LoVo (cell line): ENCODE measurements around the gene CYFIP2.
A peak's percentile ranks its signal among the peaks of the same experiment; 100 is the strongest.

ENCODE experiments used
- DNase-seq: peaks from one replicate; pipeline ENCODE4 v3.0.0-alpha.2; 2016; ENCODE audit warnings: low spot score

Gene CYFIP2

DNA sequence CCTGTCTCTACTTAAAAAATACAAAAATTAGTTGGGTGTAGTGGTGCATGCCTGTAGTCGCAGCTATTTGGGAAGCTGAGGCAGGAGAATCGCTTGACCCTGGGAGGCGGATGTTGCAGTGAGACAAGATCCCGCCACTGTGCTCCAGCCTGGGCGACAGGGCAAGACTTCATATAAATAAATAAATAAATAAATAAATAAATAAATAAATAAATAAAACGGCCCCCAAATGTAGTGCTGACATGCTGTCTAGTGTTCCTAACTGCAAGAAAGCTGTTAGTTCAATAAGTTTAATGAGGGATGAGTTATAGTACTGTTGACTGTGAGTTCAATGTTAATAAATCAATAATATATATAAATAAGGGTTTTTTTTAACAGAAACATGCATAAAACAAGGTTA, 7.5 kb upstream of the CYFIP2 start:
- no peak for DNase-seq

DNA sequence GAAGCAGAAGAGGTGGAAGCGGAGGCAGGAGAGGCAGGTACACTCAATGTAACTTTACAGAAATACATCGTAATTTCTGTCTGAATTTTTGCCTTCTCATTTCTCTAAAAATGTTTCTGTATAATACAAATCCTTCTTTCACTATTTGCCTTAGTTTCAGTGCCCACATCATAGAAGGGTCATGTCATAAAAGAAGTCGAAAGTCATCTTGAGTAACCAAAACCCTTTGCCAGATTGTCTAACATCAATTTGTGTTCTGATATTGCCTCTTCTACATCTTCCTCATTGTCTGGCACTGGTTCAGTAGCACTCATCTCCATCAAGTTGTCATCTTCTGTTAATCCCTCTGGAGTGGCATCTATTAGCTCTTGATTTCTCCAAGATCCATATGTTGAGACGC, 6.2 kb upstream of the CYFIP2 start:
- no peak for DNase-seq

DNA sequence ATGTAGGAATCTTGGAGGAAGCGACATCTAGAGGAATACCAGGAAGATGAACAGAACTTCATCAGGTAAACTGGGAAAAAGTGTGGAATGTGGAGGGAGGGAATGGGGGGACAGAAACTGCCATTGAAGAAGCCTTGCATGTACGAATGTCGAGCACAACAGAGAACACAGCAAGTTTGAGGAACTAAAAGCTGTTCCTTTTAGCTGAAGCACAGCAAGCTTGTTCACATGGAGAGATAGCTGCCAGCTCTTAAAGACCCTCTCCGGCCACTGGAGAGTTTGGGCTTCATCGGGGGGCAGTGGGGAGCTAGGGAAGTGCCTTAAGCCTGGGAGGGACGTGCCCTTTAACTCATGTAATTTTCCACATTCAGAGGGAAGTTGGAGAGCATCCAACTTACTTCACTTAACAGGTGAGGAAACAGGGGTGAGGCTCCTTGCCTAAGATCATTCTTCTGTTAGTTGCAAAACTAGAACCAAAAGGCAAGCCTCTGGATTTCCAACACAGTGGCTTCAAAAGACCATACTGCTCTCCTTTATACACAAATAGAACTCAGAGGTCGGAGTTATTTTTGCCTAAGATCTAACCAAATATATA, 2.3 kb upstream of the CYFIP2 start:
- no peak for DNase-seq

DNA sequence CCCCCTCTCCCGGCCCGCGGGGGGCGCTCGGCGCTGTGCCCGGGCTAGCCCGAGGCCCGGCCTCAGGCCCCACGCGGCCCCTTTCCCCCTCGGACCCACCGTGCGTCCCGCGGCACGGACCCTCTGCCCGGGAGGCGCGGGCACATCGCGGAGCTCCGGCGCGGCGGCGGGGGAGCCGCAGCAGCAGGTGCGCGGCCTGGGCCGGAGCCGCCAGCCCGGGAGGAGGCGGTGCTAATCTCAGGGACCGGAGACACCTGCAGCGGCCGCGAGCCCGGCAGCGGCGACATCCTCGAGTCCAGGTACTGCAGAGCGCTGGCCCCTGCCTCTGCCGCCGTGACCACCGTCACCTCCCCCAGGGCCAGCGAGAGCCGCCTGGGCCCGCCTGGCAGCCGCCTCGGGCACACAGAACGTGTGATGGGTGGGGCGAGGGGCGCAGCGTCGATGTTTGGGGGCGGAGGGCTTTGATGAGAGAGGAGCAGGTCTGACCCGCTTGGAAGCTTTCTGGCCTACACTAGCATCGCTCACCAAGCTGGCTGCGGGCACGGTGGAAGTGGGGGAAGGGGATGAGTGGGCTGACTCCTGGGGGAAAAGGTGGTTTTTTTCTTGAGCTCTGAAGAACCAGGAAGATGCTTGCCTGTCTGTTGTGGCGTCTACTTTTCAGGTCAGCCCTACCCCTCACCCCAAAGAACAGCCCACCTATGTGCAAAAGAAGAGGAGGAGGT, 524 bp downstream of the CYFIP2 start:
- peak; percentile 33 for DNase-seq

DNA sequence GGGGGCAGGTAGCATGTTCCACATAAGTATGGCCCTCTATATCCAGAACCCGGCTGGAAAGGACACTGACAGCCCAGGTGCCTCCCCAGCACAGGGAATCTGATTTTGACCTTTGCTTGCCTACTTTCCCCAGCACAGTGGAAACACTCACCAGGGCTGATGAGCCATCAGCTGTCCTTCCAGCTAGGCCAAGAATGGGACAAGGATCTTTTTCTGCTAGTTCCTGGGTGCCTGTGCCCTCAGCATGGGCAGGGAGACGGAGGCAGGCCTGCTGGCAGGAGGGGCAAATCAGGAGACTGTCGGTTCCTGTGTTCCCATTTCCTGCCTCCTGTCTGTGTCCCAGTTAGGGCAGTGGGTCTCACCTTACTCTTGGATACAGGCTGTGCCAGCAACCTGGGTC, 1.1 kb downstream of the CYFIP2 start:
- DNase-seq: no peak

DNA sequence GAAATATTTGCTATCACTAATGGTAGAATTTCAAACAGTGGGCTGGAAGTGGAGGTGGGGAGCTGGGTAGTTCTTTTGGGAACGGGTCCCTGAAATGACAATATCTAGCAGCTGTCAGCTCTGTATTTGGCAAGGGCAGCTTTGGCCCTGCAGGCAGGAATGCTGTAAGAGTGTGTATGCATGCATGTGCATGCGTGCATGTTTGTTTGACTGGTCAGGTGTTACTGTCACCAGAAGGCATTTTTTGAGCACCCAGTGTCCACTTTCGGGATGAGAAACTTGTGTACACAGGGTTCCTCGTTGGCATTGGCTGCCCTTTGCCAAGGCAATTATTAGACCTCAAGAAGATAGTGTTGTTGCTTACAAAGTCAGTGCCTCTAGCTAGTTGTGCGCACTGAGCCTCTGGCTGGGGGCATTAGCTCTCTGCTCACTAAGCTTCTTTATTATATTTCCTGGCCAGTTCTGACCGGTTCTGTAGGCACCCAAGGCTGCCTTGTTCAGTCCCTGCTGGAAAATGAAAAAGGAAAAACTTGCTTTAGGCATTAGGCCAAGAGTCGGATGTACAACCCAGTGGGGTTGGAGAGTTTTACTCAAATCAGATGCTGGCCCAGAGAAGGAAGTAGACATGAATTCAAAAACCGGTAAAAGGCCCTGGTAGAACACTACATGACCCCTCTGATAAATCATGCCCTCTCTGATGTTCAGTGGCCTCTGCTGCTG, 2.0 kb downstream of the CYFIP2 start:
- no peak for DNase-seq

DNA sequence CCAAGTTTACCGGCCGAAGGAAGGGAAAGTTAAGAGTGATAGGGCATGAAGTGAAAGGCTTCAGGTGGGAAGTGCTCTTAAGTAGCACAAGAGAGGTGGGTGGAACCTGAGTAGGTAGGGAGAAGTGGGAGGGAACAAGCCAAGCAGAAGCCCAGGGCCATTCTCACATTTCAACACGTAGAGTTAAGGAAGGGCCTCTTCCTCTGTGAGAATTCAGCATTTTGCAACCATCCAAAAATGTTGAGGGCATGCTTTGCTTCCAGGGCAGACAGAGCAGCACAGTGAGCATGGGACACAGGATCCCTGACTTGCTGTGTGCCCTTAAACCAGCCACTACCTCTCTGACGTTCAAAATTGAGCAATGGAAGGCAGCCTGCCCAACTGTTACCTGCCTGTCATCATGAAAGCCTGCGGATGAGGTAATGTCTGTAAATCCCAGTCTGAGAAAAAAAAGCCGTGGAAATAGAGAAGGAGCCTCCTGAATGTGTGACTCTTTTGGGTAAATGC, 3.3 kb downstream of the CYFIP2 start:
- no peak for DNase-seq

DNA sequence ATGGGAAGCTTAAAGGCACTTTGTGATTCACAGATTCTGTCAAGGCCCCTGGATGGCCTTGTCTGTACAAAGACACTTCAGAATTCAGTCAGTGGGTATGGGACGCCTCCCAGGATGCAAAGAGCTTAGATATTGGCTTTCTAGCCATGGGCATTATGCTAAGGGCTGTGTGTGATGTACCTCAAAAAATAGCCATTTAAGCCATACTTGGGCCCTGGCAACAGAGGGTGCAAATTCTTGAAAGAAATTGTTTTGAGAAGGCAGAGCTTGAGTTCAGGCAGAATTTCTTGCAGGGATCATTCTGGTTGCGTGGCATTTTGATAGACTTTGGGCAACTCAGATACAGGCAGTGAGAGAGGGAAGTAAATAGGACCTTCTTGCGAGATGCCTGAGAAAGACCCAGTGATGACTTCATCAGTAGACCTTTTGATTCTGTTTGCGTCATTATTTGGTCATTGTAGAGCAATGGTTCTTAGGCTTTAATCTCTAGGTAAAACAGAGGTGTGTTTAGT, 3.9 kb downstream of the CYFIP2 start:
- no peak for DNase-seq

DNA sequence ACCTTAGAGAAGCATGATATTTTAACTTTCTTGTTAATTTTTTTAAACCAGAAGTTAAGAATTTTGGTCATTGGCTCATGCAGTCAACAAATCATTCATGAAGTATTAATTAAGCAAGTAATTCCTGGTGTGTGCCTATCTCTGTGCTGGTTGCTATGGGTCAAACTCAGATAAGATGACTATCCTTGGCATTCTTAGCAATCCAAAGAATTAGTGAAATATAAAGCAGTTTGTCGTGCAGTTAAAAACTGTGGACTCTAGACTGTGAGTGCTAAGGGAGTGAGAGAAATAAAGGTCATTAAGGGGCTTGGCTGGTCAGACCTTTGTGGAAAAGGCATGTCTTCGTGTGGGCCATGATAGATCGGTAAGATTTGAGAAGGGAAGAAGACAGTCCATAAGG, 4.8 kb downstream of the CYFIP2 start:
- DNase-seq: no peak

DNA sequence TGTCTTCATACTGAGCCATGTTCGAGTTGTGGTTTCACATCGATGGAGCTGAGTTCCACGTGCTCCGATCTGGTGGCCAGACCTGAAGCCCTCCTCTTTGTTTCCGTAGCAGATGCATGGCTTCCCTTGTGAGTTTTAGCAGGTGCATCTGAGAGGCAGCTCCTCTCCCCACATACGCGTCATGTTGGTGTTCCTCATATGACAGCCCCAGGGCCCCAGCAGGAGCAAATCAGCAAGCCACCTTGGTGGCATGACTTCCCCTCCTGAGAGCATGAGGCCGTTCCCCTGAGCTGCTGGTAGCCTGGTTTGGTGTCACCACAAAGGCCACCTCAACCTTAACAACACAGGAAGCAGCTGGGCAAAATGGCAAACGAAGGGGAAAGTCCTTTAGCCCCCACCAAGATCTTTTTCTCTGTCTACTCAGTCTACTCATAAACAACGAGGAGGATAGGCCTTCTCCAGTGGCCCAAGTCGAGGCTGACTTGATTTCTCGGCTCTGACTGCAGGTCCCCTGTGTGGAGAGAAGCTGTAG, 5.9 kb downstream of the CYFIP2 start:
- DNase-seq: no peak

DNA sequence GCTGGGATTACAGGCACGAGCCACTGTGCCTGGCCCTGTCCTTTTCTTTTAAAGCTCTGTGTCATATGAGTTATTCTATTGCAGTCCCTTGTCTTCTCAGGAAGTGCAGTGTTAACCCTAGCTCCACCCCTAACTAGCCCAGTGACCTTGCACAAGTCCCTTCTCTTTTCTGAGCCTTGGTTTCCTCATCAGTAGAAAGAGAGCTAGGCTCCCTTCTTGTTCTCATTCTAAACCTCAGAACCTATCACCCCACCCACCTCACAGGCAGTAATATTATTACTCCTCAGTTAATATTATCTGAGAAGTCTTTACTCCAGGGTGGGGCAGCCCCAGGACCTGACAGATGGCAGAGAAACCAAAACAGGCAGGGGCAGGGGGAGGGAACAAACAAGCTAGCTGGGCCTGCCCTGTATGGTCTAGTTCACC, 7.2 kb downstream of the CYFIP2 start:
- no peak for DNase-seq

DNA sequence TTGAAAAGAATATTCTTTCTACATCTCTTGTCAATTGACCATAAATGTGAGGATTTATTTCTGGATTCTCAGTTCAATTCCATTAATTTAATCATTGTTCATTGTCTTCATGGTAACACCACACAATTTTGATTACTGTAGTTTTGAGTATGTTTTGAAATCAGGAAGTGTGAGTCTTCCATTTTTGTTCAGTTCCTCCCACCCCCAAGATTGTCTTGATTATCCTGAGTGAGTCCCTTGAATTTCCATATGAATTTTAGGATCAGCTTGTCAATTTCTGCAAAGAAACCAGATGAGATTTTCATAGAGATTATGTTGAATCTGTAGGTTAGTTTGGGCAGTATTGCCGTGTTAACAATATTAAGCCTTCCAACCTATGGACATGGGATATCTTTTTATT, 9.5 kb downstream of the CYFIP2 start:
- DNase-seq: no peak

DNA sequence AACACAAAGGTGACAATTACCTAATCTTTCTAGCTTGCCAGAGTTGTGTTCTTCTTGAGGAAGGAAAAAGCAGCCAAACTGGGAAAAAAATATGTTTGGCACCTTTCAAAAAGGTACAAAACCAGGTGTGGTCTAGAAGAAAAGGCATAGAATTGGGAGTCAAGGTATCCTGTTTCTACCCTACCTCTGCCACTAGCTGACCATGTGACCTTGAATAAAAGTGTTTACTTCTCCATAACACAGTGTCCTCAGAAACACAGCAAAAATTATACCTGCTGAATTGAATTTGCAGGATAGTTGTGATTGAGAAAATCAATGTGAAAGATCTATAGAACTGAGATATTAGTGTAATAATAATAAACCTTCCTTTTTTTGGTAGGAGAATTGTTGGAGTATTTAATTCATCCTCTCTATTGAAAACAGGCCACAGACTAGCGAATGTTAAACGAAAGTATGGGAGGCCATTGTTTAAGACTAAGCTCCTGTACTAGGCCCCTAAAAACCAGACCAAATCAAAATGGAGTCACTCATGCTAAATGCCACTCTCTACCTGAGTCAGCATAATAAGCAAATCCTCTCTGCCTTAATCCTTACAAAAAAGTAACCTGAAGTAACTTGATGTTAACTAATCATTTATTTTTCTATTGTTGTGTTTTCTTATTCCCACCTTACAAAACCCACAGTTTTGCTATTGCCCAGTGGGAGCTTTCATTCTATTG, 12.6 kb downstream of the CYFIP2 start:
- no peak for DNase-seq

DNA sequence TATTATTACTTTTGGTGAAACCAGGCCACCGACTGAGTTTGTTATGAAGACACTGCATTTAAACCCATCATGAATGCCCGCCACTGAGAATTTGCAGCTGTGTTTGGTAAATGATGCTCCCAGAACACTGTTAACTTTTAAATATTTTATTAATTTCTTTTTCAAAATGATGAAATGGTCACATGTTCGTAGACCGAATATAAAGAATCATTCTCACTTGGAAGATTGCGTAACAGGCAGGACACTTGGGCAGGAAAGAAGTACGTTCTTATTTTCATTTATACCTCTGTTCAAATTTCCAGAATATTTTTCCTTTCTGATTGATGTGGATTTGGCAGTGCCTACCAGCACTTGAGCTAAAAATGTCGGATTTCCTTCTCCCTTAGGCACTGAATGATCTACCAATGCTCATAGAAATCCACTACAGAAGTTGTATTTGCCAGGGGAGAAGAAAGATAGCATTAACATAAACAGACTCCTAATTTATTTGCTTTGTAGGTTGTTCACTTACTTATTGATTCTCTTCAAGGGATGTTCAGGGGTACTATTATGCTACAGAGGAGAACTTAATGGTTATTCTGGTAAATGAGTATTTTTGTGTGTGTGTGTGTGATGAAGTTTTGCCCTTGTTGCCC, 13.8 kb downstream of the CYFIP2 start:
- no peak for DNase-seq

DNA sequence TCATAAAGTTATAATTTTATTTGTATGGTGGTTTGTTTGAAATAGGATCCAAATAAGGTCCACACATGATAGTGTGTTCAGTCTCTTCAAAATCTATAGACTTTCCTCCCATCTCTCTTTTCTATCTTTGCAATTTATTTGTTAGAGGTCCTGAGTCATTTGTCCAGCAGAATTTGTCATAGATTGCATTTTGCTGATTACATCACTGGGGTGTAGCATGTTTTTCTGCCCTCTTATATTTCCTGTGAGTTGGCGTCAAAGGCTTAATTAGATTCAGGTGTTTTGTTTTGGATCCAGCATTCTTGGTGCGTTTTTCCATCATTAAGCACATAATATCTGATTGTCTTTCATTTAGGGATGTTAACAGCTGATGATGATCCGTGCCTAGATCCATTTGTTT, 15.0 kb downstream of the CYFIP2 start:
- no peak for DNase-seq

DNA sequence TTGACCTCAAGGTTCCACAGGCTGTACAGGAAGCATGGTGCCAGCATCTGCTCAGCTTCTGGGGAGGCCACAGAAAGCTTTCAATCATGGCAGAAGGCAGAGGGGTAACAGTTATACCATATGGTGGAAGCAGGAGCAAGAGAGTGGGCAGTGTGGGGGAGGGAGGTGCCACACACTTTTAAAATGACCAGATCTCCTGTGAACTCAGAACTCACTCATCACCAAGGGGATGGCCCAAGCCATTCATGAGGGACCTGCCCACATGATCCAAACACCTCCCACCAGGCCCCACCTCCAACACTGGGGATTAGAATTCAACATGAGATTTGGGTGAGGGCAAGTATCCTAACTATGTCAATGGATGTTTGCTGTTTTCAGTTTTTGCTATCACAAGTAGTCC, 16.2 kb downstream of the CYFIP2 start:
- DNase-seq: no peak

DNA sequence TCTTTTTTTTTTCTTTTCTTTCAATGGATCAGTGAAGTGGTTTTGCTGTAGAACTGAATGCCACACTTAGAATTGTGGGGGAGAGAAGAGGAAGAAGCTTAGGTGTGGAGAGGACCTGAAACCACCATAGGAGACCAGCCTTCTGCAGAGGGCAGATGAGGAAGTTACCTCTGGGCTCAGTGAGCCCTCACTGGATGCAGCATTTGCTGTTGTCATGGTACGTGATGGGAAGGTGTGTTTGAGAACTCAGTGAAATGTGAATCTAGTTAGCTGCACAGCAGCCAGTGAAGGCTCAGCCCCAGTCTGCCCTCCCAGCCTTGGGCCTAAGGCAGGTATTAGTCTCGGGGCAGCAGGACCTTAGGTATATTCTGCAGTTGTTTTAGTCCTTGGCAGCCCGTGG, 17.5 kb downstream of the CYFIP2 start:
- no peak for DNase-seq

DNA sequence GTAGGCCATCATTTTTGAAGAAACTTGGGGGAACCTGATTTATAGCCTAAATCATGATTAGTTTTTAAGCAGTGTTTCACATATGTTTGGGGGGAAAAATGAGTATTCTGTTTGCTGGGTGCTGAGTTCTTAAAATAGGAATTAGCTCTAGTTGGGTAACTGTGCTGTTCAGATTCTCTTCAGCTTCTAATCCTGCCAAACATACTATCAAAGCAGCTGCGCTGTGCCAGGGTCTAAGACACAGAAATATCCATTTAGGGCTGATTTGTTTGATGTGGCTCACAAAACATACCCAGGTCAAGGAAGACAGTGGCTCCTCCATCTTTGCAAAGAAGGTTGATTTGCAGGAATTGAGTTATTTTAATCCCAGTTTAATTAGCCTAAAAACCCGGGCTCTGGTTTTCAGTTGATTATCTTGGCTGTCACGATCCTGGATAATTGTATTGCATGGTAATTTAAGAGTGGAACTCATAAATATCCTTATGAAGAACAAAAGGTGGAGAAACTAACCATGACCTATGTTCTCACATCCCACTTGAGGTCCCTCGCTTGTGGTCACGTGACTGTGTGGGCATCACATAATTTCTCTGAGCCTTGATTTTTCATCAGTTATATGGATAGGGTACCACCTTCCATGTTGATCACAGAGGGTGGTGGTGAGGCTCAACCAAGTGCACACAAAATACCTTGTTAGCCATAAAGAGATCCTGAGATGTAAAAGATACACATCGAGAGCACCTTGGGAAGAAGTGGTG, 18.7 kb downstream of the CYFIP2 start:
- DNase-seq: no peak

DNA sequence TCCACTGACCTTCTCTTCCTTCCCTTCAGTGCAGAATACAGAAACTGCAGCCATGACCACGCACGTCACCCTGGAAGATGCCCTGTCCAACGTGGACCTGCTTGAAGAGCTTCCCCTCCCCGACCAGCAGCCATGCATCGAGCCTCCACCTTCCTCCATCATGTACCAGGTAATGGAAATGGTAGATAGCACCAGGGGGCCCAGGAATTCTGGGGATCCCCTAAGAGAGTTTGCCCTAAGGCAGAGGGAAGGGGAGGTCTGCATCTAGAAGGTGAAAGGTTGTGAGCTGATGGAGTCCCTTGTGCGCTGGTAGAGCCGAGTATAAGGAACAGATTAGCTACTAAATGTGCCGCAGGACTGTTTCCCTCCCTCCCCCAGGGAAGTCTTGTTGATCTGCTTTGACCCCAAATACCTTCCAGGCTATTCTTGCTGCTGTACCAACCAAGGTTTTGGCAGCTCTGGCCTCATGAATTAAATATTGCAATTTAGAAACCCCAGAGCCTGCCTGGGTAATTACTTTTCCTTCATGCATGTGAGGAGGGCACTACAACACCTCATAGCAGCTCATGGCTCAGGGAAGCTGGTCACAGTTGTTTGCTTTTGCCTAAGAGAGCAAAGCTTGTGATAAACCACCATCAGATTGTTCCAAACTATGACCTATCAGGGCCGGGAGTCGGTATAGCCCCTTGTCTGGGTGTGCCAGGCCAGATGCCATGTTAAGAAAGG, 19.6 kb downstream of the CYFIP2 start:
- DNase-seq: no peak

DNA sequence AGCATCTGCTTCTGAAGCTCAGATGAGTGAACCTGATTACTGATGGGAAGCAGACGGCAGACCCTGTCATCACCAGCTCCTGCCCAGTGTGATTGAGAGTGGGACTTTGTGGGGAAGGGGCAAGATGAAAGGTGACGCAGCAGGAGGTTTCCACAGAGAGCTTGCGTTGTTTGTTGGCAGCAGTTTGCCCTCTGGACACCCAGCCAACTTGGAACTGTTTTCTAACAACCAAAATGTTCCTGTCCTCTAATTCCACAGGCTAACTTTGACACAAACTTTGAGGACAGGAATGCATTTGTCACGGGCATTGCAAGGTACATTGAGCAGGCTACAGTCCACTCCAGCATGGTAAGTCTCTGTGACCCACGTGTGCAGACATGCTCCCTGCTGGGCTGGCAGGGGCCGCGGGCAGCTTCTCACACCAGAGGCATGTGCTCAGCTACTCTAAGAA, 20.9 kb downstream of the CYFIP2 start:
- no peak for DNase-seq
